ENCODE results near the gene HSF5.

HSF5 gene

DNA sequence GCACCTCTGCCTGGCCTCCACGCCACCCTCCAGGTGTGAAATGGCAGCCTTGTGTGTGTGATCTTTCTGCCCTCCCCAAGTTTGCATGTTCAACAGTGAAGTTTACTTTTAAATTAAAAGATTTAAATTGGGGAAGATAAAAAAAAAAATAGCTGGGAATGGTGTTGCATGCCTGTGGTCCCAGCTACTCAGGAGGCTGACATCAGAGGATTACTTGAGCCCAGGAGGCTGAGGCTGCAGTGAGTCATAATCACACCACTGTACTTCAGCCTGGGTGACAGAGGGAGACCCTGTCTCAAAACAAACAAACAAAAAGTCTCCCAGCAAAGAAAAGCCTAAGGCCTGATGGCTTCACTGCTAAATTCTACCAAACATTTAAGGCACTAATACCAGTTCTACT, 35.5 kb downstream of the HSF5 start:
- ATAC-seq (ENCODE audit: insufficient read depth, low read depth) (no peak), DNase-seq (no peak)
- Histone ChIP-seq H3K9ac (ENCODE audit: low read depth, low read length) (no peak overlapping the region), H3K27ac (ENCODE audit: low read length) (no peak overlapping the region), H3K4me3 (ENCODE audit: low read depth in 1 of 2, low read length in 2 of 2) (no peak overlapping the region), H3K9me3 (ENCODE audit: insufficient read depth, low read length, severe bottlenecking) (no peaks in the 10 kb centered on the region), H4K20me1 (ENCODE audit: insufficient read depth, low read length) (no peaks in the 10 kb centered on the region), H3K4me2 (ENCODE audit: insufficient read depth, low read length) (no peak overlapping the region), H3K79me2 (ENCODE audit: insufficient read depth, low read length) (no peaks in the 10 kb centered on the region), H3K36me3 (ENCODE audit: insufficient read depth, low read length) (no peaks in the 10 kb centered on the region), H3K27me3 (ENCODE audit: insufficient read depth, low read length, poor library complexity) (no peaks in the 10 kb centered on the region), H3K4me1 (ENCODE audit: insufficient read depth, low read length) (no peaks in the 10 kb centered on the region), H2AFZ (ENCODE audit: low read depth, low read length) (no peak overlapping the region)
- TF ChIP-seq, protein P1, sequence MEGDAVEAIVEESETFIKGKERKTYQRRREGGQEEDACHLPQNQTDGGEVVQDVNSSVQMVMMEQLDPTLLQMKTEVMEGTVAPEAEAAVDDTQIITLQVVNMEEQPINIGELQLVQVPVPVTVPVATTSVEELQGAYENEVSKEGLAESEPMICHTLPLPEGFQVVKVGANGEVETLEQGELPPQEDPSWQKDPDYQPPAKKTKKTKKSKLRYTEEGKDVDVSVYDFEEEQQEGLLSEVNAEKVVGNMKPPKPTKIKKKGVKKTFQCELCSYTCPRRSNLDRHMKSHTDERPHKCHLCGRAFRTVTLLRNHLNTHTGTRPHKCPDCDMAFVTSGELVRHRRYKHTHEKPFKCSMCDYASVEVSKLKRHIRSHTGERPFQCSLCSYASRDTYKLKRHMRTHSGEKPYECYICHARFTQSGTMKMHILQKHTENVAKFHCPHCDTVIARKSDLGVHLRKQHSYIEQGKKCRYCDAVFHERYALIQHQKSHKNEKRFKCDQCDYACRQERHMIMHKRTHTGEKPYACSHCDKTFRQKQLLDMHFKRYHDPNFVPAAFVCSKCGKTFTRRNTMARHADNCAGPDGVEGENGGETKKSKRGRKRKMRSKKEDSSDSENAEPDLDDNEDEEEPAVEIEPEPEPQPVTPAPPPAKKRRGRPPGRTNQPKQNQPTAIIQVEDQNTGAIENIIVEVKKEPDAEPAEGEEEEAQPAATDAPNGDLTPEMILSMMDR (IDR thresholded peaks at IDR 0.05; ENCODE audit: borderline replicate concordance, extremely low read depth, low read length, poor library complexity, severe bottlenecking): no peak
- no peak for TF ChIP-seq EZH2 (IDR thresholded peaks at IDR 0.05; ENCODE audit: borderline replicate concordance, low read depth, low read length, severe bottlenecking)

DNA sequence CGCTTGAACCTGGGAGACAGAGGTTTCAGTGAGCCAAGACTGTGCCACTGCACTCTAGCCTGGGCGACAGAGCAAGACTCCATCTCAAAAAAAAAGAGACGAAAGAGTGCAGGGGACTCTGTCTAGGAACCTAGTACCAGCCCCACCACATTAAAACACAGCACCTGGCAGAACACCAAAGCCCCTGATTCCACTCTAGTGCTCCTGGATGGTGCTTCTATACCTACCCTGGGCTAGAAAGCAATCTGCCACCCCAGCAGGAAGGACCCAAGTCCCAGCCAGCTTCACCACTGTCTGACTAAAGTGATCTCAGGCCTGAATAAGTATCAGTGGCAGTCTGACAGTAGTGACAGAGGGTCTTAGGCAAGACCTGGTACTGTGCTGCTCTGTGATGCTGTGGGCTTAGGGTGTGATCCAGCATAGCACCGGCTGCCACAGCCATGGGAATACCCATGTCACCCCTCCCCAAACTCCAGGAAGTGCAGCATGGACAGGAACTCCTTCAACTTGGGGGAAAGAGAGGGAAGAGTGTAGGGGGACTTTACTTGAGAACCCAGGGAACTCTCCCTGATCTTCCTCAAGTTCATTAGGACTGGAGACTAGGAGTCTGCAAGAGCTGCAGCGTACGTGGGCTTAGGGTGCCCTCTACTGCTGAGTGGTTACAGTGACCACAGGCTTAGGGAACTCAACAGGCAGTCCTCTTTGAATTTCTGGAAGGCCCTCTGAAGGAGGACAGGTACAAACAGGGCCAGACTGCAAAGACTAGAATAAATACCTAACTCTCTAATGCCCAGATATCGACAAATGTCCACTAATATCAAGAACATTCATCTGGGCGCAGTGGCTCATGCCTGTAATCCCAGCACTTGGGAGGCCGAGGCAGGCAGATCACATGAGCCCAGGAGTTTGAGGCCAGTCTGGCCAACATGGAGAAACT, 40.9 kb downstream of the HSF5 start:
- Histone ChIP-seq H3K9me3 (ENCODE audit: insufficient read depth, low read length, severe bottlenecking) (no peaks in the 10 kb centered on the region), H3K36me3 (ENCODE audit: insufficient read depth, low read length) (no peaks in the 10 kb centered on the region), H3K4me2 (ENCODE audit: insufficient read depth, low read length) (no peak overlapping the region), H3K4me3 (ENCODE audit: low read depth in 1 of 2, low read length in 2 of 2) (no peak overlapping the region), H3K4me1 (ENCODE audit: insufficient read depth, low read length) (peaks cover 2% of the 10 kb centered on the region; the same call in 1 of the 2 replicates), H4K20me1 (ENCODE audit: insufficient read depth, low read length) (no peaks in the 10 kb centered on the region), H3K27me3 (ENCODE audit: insufficient read depth, low read length, poor library complexity) (peaks cover 3% of the 10 kb centered on the region), H3K27ac (ENCODE audit: low read length) (no peak overlapping the region), H2AFZ (ENCODE audit: low read depth, low read length) (no peak overlapping the region), H3K9ac (ENCODE audit: low read depth, low read length) (no peak overlapping the region), H3K79me2 (ENCODE audit: insufficient read depth, low read length) (no peaks in the 10 kb centered on the region)
- TF ChIP-seq EZH2 (IDR thresholded peaks at IDR 0.05; ENCODE audit: borderline replicate concordance, low read depth, low read length, severe bottlenecking): no peak
- TF ChIP-seq, protein P1 (IDR thresholded peaks at IDR 0.05; ENCODE audit: borderline replicate concordance, extremely low read depth, low read length, poor library complexity, severe bottlenecking): peak; percentile 93
- DNase-seq (peak; percentile 84), ATAC-seq (ENCODE audit: insufficient read depth, low read depth) (peak; percentile 99)

DNA sequence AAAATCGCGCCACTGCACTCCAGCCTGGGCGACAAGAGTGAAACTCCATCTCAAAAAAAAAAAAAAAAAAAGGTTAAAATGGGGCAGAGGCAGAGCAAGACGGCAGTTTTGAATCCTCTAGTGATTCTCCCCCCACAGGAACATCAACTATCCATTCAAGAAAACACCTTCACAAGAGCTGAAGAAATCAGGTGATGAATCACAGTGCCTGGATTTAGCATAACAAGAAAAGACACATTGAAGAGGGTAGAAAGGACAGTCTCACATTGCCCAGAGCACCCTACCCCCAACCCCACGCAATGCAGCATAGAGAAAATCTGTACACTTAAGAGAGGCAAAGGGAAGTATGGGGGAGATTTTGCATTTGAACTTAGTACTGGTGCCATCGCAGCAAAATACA, 42.1 kb downstream of the HSF5 start:
- H3K27me3 ChIP-seq (ENCODE audit: insufficient read depth, low read length, poor library complexity): peaks cover 12% of the 10 kb centered on the region

More for the DNA sequence above, 42.1 kb downstream of the HSF5 start:
- Histone ChIP-seq H3K9me3 (ENCODE audit: insufficient read depth, low read length, severe bottlenecking) (no peaks in the 10 kb centered on the region), H3K9ac (ENCODE audit: low read depth, low read length) (no peak overlapping the region), H3K79me2 (ENCODE audit: insufficient read depth, low read length) (no peaks in the 10 kb centered on the region), H2AFZ (ENCODE audit: low read depth, low read length) (no peak overlapping the region), H3K4me3 (ENCODE audit: low read depth in 1 of 2, low read length in 2 of 2) (no peak overlapping the region), H3K4me1 (ENCODE audit: insufficient read depth, low read length) (peaks cover 2% of the 10 kb centered on the region; the same call in 1 of the 2 replicates), H3K4me2 (ENCODE audit: insufficient read depth, low read length) (no peak overlapping the region), H3K27ac (ENCODE audit: low read length) (no peak overlapping the region), H4K20me1 (ENCODE audit: insufficient read depth, low read length) (no peaks in the 10 kb centered on the region), H3K36me3 (ENCODE audit: insufficient read depth, low read length) (no peaks in the 10 kb centered on the region)
- ATAC-seq (ENCODE audit: insufficient read depth, low read depth): no peak
- TF ChIP-seq, protein P1 (IDR thresholded peaks at IDR 0.05; ENCODE audit: borderline replicate concordance, extremely low read depth, low read length, poor library complexity, severe bottlenecking): no peak
- no peak for TF ChIP-seq EZH2 (IDR thresholded peaks at IDR 0.05; ENCODE audit: borderline replicate concordance, low read depth, low read length, severe bottlenecking)
- DNase-seq: no peak

Measured in DND-41 (cell line).